ENCODE data around the gene BLOC1S2. TPM values are rescaled to one million over a fixed set of nuclear protein-coding genes. Genes with fewer than 3 reads are reported as not detected.
"Not testable (repeated sequence)": the region's sequence is repeated elsewhere in the genome, so short reads cannot be mapped to it uniquely, and the experiment has no call there.

Gene BLOC1S2
- polyA plus RNA-seq (2012; ENCODE audit: insufficient read depth, insufficient read length): 57.7 TPM

GRCh38 chr10:100286051-100287033 is at the start of gene BLOC1S2:
TSS of gene BLOC1S2 (minus strand) at chr10:100286680. CDS start at chr10:100286659, 21 bp downstream.
- peak; percentile 40 for DNase-seq (ENCODE audit: low read depth, low spot score)

GRCh38 chr10:100334762-100335161 is 48.3 kb upstream of the BLOC1S2 start:
- H3K4me3 ChIP-seq (ENCODE audit: low read length): no peak overlapping the region
- DNase-seq (ENCODE audit: low read depth, low spot score): no peak

More at GRCh38 chr10:100286051-100287033, at the start of gene BLOC1S2:
- peak within 1 kb of the TSS; percentile 99 for H3K4me3 ChIP-seq (ENCODE audit: low read length)

- no peak overlapping the region for H3K4me3 ChIP-seq (ENCODE audit: low read length)
- no peak for DNase-seq (ENCODE audit: low read depth, low spot score)
Measured at GRCh38 chr10:100333661-100334440, 47.4 kb upstream of the BLOC1S2 start.

- H3K4me3 ChIP-seq (ENCODE audit: low read length): no peak overlapping the region
- no peak for DNase-seq (ENCODE audit: low read depth, low spot score)
Measured at GRCh38 chr10:100333106-100333505, 46.6 kb upstream of the BLOC1S2 start.

GRCh38 chr10:100330079-100330478 is 43.6 kb upstream of the BLOC1S2 start, which contains the start of gene PKD2L1:
TSS of gene PKD2L1 (minus strand) at chr10:100330228. CDS start at chr10:100330103, 125 bp downstream.
- no peak for DNase-seq (ENCODE audit: low read depth, low spot score)
- no peak within 1 kb of the TSS for H3K4me3 ChIP-seq (ENCODE audit: low read length)

- DNase-seq (ENCODE audit: low read depth, low spot score): no peak
- H3K4me3 ChIP-seq (ENCODE audit: low read length): no peak overlapping the region
Measured at GRCh38 chr10:100328198-100328597, 41.7 kb upstream of the BLOC1S2 start.

- H3K4me3 ChIP-seq (ENCODE audit: low read length): no peak overlapping the region
- no peak for DNase-seq (ENCODE audit: low read depth, low spot score)
Measured at GRCh38 chr10:100327718-100328009, 41.2 kb upstream of the BLOC1S2 start.

GRCh38 chr10:100327007-100327717 is 40.7 kb upstream of the BLOC1S2 start:
- no peak overlapping the region for H3K4me3 ChIP-seq (ENCODE audit: low read length)
- peak; percentile 34 for DNase-seq (ENCODE audit: low read depth, low spot score)

- no peak for DNase-seq (ENCODE audit: low read depth, low spot score)
- no peak overlapping the region for H3K4me3 ChIP-seq (ENCODE audit: low read length)
Measured at GRCh38 chr10:100325158-100325557, 38.7 kb upstream of the BLOC1S2 start.

- no peak overlapping the region for H3K4me3 ChIP-seq (ENCODE audit: low read length)
- no peak for DNase-seq (ENCODE audit: low read depth, low spot score)
Measured at GRCh38 chr10:100319707-100320402, 33.4 kb upstream of the BLOC1S2 start.

- DNase-seq (ENCODE audit: low read depth, low spot score): no peak
- no peak overlapping the region for H3K4me3 ChIP-seq (ENCODE audit: low read length)
Measured at GRCh38 chr10:100318207-100318606, 31.7 kb upstream of the BLOC1S2 start.

- H3K4me3 ChIP-seq (ENCODE audit: low read length): no peak overlapping the region
- no peak for DNase-seq (ENCODE audit: low read depth, low spot score)
Measured at GRCh38 chr10:100315615-100316014, 29.1 kb upstream of the BLOC1S2 start.

- DNase-seq (ENCODE audit: low read depth, low spot score): no peak
- H3K4me3 ChIP-seq (ENCODE audit: low read length): no peak overlapping the region
Measured at GRCh38 chr10:100311298-100311697, 24.8 kb upstream of the BLOC1S2 start.

- DNase-seq (ENCODE audit: low read depth, low spot score): no peak
- H3K4me3 ChIP-seq (ENCODE audit: low read length): no peak overlapping the region
Measured at GRCh38 chr10:100307684-100308083, 21.2 kb upstream of the BLOC1S2 start.

- no peak overlapping the region for H3K4me3 ChIP-seq (ENCODE audit: low read length)
- no peak for DNase-seq (ENCODE audit: low read depth, low spot score)
Measured at GRCh38 chr10:100306861-100307260, 20.4 kb upstream of the BLOC1S2 start.

GRCh38 chr10:100304414-100304813 is 17.9 kb upstream of the BLOC1S2 start:
- DNase-seq (ENCODE audit: low read depth, low spot score): no peak
- no peak overlapping the region for H3K4me3 ChIP-seq (ENCODE audit: low read length)

- H3K4me3 ChIP-seq (ENCODE audit: low read length): no peak overlapping the region
- DNase-seq (ENCODE audit: low read depth, low spot score): no peak
Measured at GRCh38 chr10:100303724-100304319, 17.3 kb upstream of the BLOC1S2 start.

GRCh38 chr10:100301123-100301522 is 14.6 kb upstream of the BLOC1S2 start:
- DNase-seq (ENCODE audit: low read depth, low spot score): not testable (repeated sequence)

More at GRCh38 chr10:100301123-100301522, 14.6 kb upstream of the BLOC1S2 start:
- H3K4me3 ChIP-seq (ENCODE audit: low read length): not testable (repeated sequence)
